Muscle layer of colon (tissue), 2 donors: ENCODE measurements around the gene NIP7.
A peak's percentile ranks its signal among the peaks of the same experiment; 100 is the strongest.

Experiments
- H3K27ac ChIP-seq: one replicate; pipeline ENCODE4 v1.7.0; 2013; ENCODE audit warnings: low read depth, mild to moderate bottlenecking, low read length, moderate library complexity
- H3K27me3 ChIP-seq, 2 donors: one replicate each; pipeline ENCODE4 v1.7.0; 2013; ENCODE audit warnings: low read length in 2 of 2, mild to moderate bottlenecking in 2 of 2; ENCODE audit not compliant: insufficient read depth in 2 of 2, control insufficient read depth in 1 of 2
- H3K36me3 ChIP-seq: one replicate; pipeline ENCODE4 v1.7.0; 2013; ENCODE audit warnings: mild to moderate bottlenecking, low read length; ENCODE audit not compliant: insufficient read depth
- H3K4me1 ChIP-seq: one replicate; pipeline ENCODE4 v1.7.0; 2013; ENCODE audit warnings: mild to moderate bottlenecking, low read length; ENCODE audit not compliant: insufficient read depth
- H3K4me3 ChIP-seq, 2 donors: one replicate each; pipeline ENCODE4 v1.7.0; 2013; ENCODE audit warnings: low read length in 2 of 2, low read depth in 1 of 2, mild to moderate bottlenecking in 1 of 2, moderate library complexity in 1 of 2
- H3K9ac ChIP-seq: one replicate; pipeline ENCODE4 v1.7.0; 2013; ENCODE audit warnings: low read length
- H3K9me3 ChIP-seq: one replicate; pipeline ENCODE4 v1.7.0; 2013; ENCODE audit warnings: mild to moderate bottlenecking, low read length
- donor health status: abdominal sarcoma.
- donor health status: Adenocarcinoma of cecum.

Gene NIP7

GRCh38 chr16:69376393-69377059, 37.0 kb downstream of the NIP7 start:
- peaks cover 36% of the 10 kb centered on the region for H3K36me3 ChIP-seq
- H3K27ac ChIP-seq, result no peak overlapping the region
- no peak overlapping the region for H3K4me3 ChIP-seq
- H3K27me3 ChIP-seq, result no peaks in the 10 kb centered on the region
- H3K9ac ChIP-seq, result no peak overlapping the region
- H3K9me3 ChIP-seq, result no peaks in the 10 kb centered on the region
- H3K4me1 ChIP-seq, result no peaks in the 10 kb centered on the region

- Histone ChIP-seq H3K9me3 (no peaks in the 10 kb centered on the region), H3K9ac (no peak overlapping the region), H3K27ac (no peak overlapping the region), H3K27me3 (no peaks in the 10 kb centered on the region), H3K4me1 (no peaks in the 10 kb centered on the region), H3K36me3 (peaks cover 35% of the 10 kb centered on the region), H3K4me3 (no peak overlapping the region)
Measured at GRCh38 chr16:69378036-69378435, 38.5 kb downstream of the NIP7 start.

- no peak overlapping the region for H3K27ac ChIP-seq
- peaks cover 33% of the 10 kb centered on the region for H3K36me3 ChIP-seq
- no peaks in the 10 kb centered on the region for H3K9me3 ChIP-seq
- H3K4me3 ChIP-seq, result no peak overlapping the region
- H3K9ac ChIP-seq, result no peak overlapping the region
- H3K27me3 ChIP-seq, result no peaks in the 10 kb centered on the region
- peaks cover under 1% of the 10 kb centered on the region for H3K4me1 ChIP-seq
Measured at GRCh38 chr16:69378760-69379159, 39.2 kb downstream of the NIP7 start.

GRCh38 chr16:69381231-69381630, 41.7 kb downstream of the NIP7 start:
- H3K27ac ChIP-seq, result no peak overlapping the region
- peaks cover 14% of the 10 kb centered on the region for H3K4me1 ChIP-seq
- no peaks in the 10 kb centered on the region for H3K27me3 ChIP-seq
- H3K36me3 ChIP-seq, result peaks cover 38% of the 10 kb centered on the region
- no peak overlapping the region for H3K9ac ChIP-seq
- no peaks in the 10 kb centered on the region for H3K9me3 ChIP-seq
- H3K4me3 ChIP-seq, result no peak overlapping the region

GRCh38 chr16:69382421-69382820, 42.8 kb downstream of the NIP7 start:
- H3K27ac ChIP-seq, result no peak overlapping the region
- H3K9me3 ChIP-seq, result no peaks in the 10 kb centered on the region
- peaks cover 14% of the 10 kb centered on the region for H3K4me1 ChIP-seq
- peaks cover 38% of the 10 kb centered on the region for H3K36me3 ChIP-seq
- H3K27me3 ChIP-seq, result no peaks in the 10 kb centered on the region
- H3K9ac ChIP-seq, result no peak overlapping the region
- H3K4me3 ChIP-seq, result no peak overlapping the region

GRCh38 chr16:69384974-69385373, 45.4 kb downstream of the NIP7 start:
- H3K4me1 ChIP-seq, result peaks cover 14% of the 10 kb centered on the region
- peak overlapping the region; percentile 62 to 64 for H3K4me3 ChIP-seq
- H3K36me3 ChIP-seq, result peaks cover 21% of the 10 kb centered on the region
- peak overlapping the region; percentile 81 for H3K9ac ChIP-seq
- H3K27me3 ChIP-seq, result no peaks in the 10 kb centered on the region
- H3K9me3 ChIP-seq, result no peaks in the 10 kb centered on the region
- peak overlapping the region; percentile 85 for H3K27ac ChIP-seq

- no peak overlapping the region for H3K9ac ChIP-seq
- H3K27me3 ChIP-seq, result no peaks in the 10 kb centered on the region
- no peaks in the 10 kb centered on the region for H3K9me3 ChIP-seq
- H3K36me3 ChIP-seq, result peaks cover 21% of the 10 kb centered on the region
- no peak overlapping the region for H3K27ac ChIP-seq
- H3K4me1 ChIP-seq, result peaks cover 14% of the 10 kb centered on the region
- no peak overlapping the region for H3K4me3 ChIP-seq
Measured at GRCh38 chr16:69386596-69386995, 47.0 kb downstream of the NIP7 start.
